Hematopoietic multipotent progenitor cell treated with erythropoietin and hydrocortisone succinate and interleukin-3 and kit ligand, for 15 days (in vitro differentiated cells): ENCODE results near the gene CACNA2D4.
A peak's percentile ranks its signal among the peaks of the same experiment; 100 is the strongest.
"Not testable (repeated sequence)": the region's sequence is repeated elsewhere in the genome, so short reads cannot be mapped to it uniquely, and the experiment has no call there.

ENCODE experiments used
- DNase-seq: peaks from one replicate; pipeline ENCODE4 v3.0.0-alpha.2; 2015; ENCODE audit warnings: low spot score

Gene CACNA2D4, protein sequence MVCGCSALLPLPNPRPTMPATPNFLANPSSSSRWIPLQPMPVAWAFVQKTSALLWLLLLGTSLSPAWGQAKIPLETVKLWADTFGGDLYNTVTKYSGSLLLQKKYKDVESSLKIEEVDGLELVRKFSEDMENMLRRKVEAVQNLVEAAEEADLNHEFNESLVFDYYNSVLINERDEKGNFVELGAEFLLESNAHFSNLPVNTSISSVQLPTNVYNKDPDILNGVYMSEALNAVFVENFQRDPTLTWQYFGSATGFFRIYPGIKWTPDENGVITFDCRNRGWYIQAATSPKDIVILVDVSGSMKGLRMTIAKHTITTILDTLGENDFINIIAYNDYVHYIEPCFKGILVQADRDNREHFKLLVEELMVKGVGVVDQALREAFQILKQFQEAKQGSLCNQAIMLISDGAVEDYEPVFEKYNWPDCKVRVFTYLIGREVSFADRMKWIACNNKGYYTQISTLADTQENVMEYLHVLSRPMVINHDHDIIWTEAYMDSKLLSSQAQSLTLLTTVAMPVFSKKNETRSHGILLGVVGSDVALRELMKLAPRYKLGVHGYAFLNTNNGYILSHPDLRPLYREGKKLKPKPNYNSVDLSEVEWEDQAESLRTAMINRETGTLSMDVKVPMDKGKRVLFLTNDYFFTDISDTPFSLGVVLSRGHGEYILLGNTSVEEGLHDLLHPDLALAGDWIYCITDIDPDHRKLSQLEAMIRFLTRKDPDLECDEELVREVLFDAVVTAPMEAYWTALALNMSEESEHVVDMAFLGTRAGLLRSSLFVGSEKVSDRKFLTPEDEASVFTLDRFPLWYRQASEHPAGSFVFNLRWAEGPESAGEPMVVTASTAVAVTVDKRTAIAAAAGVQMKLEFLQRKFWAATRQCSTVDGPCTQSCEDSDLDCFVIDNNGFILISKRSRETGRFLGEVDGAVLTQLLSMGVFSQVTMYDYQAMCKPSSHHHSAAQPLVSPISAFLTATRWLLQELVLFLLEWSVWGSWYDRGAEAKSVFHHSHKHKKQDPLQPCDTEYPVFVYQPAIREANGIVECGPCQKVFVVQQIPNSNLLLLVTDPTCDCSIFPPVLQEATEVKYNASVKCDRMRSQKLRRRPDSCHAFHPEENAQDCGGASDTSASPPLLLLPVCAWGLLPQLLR

DNA sequence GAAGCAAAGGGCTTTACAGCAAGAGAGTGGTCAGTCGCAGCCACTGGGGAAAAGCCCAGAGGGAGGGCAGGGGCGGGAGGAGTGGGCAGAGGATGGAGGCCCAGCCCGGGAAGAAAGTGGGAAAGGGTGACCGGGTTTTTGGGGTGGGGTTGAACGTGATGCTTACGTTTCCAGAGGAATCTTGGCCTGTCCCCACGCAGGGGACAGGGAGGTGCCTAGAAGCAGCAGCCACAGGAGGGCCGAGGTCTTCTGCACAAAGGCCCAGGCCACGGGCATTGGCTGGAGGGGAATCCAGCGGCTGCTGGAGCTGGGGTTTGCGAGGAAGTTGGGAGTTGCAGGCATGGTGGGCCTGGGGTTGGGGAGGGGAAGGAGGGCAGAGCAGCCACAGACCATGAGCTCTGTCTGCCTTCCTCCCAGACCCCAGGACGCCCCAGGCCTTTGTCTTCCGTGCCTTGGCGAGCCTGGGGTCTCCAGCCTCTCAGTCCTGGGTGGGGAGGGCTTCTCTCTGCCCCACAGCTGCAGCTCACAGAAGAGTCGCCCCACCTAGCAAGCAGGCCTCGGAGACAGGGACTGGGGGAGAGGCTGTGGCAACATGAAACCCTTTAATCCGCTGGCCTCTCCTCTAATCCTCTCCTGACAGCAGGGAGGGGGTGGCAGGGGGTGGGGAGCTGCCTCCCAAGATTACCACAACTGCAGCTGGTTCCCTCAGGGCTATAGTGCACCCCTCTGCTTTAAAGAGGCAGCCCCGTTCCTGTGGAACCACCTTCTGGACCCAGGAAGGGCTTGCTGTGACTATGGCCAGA lies at the start of gene CACNA2D4:
Gene CACNA2D4, minus strand, starts transcription at position 572 of the 803 bp plus-strand sequence. Its CDS starts 179 bp downstream, at position 393.
- peak; percentile 58 for DNase-seq

GRCh38 chr12:1966561-1967226 lies 48.2 kb upstream of the CACNA2D4 start:
- no peak for DNase-seq

GRCh38 chr12:1965916-1966315 lies 47.5 kb upstream of the CACNA2D4 start:
- no peak for DNase-seq

- peak; percentile 75 for DNase-seq
Observed at GRCh38 chr12:1962051-1963020, 43.9 kb upstream of the CACNA2D4 start.

- no peak for DNase-seq
Observed at GRCh38 chr12:1956716-1957115, 38.3 kb upstream of the CACNA2D4 start.

DNA sequence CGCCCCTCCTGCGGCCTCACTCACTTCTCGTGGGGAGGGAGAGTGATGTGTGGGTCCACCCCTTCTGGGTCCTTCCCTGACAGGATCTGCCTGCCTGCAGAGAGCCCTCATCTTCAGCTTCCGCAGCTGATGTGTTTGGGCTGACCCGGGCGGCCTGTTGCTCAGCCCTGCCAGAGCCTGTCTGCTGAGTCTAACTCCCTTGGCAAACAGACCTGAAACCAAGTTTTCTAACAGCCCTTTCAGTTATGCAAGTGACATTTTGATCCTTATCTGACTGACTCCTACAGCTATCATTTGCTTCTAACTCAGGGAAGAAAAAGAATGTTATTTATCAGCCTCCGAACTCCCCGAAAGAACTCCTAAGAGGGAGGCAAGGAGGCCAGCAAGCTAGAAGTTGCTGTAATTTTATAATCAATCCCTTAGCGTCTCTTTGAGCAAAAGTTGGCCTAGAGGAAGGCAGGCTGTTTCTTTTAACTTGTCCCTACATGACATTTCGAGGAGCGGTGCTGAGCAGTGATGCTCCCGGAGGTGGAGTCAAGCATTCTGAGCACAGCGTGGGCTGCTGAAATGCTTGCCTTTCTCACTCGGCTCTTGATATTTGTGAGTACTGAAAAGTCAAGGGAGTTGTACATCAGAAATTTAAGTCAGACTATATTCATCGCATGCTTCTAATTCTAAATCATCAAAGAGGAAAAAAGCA lies 31.5 kb upstream of the CACNA2D4 start:
- no peak for DNase-seq

DNA sequence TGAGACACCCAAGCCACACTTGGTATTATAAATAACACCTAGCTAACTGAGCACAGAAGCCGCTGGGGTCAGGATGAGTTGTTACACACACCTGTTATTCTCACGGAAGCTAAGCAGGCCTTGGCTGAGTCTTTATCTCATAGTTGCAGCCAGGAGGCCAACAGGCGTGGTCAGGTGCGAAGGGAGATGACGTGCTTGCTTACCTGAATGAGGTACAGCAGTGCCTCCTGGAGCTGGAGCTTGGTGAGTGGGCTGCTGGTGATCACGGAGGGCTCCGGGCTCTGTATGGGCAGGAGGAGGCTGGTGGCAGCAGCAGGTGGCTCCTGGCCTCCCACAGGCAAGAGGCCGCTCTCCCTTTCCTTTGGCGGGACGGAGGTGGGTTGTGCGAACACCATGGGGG lies 30.4 kb upstream of the CACNA2D4 start:
- no peak for DNase-seq

GRCh38 chr12:1947081-1947480 lies 28.6 kb upstream of the CACNA2D4 start:
- no peak for DNase-seq

- no peak for DNase-seq
Observed at GRCh38 chr12:1946296-1946695, 27.8 kb upstream of the CACNA2D4 start.

DNA sequence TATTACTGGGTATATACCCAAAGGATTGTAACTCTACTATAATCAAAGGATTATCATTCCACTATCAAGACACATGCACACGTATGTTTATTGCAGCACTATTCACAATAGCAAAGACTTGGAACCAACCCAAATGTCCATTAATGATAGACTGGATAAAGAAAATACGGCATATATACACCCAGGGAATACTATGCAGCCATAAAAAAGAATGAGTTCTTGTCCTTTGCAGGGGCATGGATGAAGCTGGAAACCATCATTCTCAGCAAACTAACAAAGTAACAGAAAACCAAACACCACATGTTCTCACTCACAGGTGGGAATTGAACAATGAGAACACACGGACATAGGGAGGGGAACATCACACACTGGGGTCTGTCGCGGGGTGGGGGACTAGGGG lies 27.1 kb upstream of the CACNA2D4 start:
- not testable (repeated sequence) for DNase-seq

DNA sequence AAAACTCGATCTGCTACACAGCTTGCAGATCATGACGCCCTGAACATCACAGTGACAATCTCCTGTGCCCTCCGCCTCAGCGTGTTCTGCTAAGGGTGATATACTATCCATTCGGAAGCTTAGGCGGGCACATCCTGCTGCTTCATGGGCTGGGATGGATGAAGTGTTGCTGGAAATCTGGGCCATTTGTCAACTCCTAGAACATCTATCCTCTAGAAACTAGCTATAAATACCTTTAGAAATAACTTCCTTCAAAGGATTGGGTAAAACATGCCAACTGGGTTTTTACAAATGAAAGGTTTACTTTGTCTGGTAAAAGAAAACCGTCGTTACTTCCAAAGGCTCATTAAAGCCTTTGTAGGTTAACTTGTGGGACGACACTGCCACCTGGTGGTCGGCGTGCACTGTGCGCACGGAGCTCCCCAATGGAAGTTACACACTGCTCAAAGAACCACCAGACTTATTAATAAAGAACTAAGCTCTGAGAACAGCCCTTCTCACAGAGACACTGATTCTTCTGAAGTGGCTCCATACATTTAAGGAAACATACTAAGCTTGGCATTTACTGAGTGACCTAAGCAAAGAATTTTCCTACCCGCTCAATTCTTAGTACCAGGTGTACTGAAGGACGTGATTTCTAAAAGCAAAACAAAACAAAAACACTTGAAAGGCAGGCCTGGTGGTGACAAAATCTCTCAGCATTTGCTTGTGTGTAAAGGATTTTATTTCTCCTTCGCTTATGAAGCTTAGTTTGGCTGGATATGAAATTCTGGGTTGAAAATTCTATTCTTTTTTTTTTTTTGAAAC lies 21.6 kb upstream of the CACNA2D4 start:
- peak; percentile 91 for DNase-seq

- DNase-seq = no peak
Observed at GRCh38 chr12:1939331-1939730, 20.9 kb upstream of the CACNA2D4 start.

- no peak for DNase-seq
Observed at GRCh38 chr12:1937481-1938224, 19.2 kb upstream of the CACNA2D4 start.

- peak; percentile 65 for DNase-seq
Observed at GRCh38 chr12:1936406-1937320, 18.2 kb upstream of the CACNA2D4 start.

DNA sequence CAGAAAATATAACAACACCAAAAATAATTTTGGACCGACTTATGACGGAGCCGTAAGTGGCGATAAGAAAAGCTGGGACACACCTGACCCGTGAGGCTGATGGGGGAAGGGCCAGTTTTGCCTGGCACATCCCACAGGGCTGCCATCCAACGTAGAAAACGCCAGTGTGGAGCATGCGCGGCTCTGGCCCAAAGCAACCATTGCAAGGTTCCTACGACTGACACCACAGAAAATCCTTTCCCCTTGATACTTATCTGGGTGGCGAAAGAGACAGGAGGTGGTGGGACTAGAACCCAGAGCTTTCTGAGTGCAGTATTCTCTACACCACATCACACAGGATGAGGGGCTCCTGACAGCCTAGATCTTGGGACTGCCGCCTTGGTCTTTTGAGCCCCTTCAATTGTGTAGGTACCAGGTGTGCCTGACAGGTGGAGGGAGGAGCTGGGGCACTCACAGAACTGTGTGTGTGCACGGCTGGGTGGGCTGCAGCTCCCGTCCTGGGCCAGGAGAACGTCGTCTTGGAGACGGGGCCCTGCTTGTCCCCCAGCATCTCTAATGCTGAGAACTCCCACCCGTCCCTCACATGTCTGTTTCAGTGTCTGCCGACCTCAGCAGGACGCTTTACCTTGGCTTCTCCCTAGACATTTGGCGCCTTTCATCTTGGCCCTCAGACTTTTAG lies 17.4 kb upstream of the CACNA2D4 start:
- no peak for DNase-seq

GRCh38 chr12:1935242-1935641 lies 16.8 kb upstream of the CACNA2D4 start:
- DNase-seq = no peak
